GM21825 (cell line): ENCODE measurements around the gene RACK1.
"Not testable (repeated sequence)": the region's sequence is repeated elsewhere in the genome, so short reads cannot be mapped to it uniquely, and the experiment has no call there.

ENCODE experiments used
- ATAC-seq: cut with Tn5 transposase; IDR thresholded peaks from one replicate; pipeline ENCODE4 v1.9.1; 2021; ENCODE audit warnings: mild to moderate bottlenecking, moderate library complexity; ENCODE audit not compliant: unreplicated experiment

Gene RACK1

GRCh38 chr5:181243564-181244343 is at the start of gene RACK1:
RACK1 (minus strand) TSS chr5:181243906; CDS start chr5:181243800, 106 bp downstream.
- peak; percentile 61 for ATAC-seq

GRCh38 chr5:181287331-181287730 is 43.6 kb upstream of the RACK1 start:
- ATAC-seq, result peak; percentile 85

DNA sequence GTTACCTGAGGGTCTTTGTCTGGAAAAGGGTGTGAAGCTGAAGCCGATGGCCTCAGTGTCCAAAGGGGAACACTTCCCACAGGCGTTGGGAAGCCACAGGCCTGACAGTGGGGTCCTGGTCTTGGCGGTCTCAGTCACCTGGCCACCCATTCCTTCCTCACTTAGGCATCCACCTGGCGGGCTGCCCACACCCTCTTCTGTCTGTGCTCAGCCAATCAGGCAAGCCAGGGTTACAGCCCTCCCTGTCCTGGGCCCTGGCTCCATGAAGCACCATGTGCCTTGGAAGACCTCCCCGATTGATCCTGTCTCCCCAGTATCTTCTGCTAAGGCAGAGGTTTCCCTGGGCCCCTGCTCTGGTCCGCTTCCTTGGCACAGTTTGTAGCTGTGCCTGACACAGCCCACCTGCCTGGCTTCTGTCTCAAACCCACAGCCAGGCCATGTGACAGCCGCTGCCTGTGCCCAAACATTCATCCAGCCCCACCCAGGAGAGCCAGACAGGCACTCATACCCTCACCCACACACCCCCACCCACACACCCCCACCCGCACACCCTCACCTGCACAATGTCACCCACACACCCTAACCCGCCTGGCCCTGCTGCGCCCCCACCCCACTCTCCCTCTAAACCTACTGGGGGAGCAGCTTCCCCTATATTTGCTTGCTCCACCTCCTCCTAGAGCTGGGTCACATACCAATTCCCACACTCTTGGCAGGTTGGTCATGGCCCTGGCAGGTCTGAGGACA is 42.4 kb upstream of the RACK1 start:
- ATAC-seq, result not testable (repeated sequence)

DNA sequence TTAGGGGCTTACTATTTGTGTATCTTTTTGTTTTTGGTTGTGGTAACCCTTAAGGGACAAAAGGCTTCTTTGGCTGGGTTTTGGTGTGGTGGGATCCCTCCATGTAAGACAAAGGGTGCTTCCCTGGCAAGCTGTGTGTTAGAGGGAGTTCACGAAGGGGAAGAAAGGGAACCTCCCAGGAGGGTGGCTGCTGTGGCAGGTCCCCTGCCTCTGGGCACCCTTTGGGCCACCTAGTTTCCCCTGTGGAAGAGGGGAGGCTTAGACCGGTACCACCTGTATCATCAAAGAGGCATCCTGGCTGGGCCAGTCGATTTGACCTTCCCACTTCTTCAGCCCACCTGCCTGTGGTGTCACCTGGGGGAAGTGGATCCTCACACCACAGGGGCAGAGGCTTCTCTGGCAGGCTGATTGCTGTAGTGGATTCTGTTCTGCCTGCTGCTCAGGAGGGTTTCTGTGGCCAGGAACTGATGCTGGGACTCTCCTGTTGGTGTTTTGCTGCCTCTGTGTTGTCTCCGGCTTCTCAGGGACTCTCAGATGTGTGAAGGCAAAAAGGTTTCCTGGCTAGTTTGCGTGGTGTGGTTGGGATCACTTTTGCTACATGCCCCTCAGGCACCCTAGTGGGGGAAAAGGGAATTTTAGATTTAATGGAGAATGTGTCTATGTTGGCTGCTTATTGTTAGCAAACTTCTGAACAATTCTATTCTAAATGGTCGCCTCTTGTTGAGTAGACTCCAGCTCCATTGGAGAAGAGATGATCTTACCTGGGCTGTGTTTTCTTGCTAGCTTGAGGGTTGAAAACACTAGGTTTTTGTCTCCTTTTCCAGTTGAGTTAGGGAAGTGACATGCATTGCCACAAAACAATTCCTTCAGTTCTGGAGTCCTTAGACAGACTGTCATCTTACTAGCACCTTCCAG is 40.4 kb upstream of the RACK1 start:
- not testable (repeated sequence) for ATAC-seq

DNA sequence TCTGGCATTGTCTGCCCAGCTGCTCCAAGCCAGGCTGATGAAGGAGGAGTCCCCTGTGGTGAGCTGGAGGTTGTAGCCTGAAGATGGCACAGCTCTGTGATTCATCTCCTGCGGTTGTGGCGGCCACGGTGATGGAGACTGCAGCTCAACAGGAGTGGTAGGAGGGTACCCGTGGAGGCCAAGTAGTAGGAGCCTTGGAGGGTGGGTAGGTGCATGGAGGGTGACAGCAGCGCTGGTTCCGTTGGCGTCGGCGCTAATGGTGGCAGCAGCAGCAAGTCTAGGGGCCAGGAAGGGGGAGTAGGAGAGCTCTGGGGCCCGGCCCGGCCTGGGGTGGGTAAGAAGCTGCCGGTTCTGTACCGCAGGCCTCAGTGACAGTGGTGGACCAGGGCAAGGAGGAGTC is 39.6 kb upstream of the RACK1 start:
- ATAC-seq, result no peak

DNA sequence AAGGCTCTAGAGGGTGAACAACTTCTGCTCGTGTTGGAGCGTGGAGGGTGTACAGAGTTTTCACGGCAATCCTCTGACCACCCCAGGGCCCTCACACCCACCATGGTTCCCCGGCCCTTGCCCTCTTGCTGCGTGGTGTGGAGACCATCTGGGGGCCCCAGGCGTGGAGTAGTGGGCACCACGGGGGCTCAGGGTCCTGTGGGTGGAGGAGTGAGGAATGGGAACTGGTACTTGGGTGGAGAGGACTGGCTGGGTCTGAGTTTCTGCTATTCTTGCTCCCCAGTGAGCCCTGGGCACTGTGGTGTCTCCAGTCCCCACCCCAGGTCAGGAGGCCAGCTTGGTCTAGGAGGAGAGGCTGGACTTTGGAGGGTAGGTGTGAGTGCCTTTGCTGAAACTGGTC is 39.2 kb upstream of the RACK1 start:
- no peak for ATAC-seq

DNA sequence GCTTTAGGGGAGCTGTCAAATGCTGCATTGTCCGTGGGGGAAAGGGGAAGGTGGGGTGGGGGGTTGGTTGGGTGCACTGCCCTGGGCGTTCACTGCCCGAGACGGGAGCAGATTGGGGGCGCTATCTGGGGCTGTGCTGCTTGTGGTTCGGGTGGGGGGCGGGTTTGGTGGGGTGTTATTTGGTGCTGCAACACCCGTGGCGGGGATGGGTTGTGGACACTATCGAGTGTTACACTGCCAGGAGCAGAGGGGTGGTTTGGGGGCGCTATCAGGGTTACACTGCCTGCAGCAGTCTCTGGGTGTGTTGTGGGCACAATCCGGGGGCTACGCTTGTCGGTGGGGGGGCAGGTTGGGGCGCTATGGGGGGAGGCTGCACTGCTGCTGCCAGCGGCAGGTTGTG is 38.7 kb upstream of the RACK1 start:
- not testable (repeated sequence) for ATAC-seq

- no peak for ATAC-seq
These were observed 38.2 kb upstream of the RACK1 start for GRCh38 chr5:181281984-181282316.

DNA sequence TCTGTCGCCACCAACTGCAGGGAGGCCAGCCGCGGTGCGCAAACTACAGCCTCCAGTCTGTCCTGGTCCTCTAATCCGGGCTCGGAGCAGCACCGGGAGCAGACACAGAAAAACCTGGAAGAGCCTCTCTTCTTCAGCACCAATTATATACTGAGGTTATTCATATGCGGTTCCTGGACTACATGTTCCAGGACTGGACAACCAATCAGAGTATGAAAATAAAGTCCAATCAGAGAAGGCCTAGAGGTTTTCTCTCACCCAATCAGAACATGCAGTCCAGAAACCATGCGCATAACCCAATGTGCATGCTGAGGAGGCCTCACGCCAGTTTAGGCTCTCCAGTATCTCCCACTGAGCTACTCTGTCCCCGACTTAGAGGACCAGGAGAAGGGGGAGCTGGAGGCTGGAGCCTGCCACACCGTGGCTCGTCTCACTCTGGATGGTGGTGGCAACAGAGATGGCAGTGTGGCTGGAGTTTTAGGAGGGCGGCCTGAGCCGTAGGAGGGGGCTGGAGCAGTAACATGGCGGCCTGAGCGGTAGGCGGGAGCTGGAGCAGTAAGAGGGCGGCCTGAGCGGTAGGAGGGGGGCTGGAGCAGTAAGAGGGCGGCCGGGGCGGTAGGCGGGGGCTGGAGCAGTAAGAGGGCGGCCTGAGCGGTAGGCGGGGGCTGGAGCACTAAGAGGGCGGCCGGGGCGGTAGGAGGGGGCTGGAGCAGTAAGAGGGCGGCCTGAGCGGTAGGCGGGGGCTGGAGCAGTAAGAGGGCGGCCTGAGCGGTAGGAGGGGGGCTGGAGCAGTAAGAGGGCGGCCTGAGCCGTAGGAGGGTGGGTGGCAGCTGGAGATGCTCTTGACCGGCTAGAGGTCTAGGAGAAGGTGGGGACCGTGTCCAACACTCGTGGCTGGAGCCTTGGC is 37.6 kb upstream of the RACK1 start:
- no peak for ATAC-seq

DNA sequence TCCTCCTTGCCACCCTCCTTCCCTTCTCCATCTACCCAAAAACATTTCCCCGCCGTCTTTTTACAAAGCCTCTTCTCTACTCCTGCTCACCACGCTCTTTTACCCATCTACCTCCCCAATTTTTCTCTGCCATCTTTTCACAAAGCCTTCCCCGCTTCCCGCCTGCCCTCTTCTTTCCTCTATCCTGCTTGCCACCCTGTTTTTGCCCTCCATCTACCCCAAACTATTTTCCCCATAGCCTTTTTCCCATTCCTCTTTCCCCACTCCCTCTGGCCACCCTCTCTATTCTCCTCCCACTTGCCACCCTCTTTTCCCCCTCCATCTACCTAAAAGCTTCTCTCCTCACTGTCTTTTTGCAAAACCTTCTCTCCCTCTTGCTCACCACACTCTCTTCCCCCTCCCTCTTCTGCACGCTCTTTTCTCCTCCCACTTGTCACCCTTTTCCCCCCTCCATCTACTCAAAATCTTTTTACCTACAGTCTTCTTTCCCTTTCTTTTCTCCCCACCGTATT is 36.6 kb upstream of the RACK1 start:
- ATAC-seq, result no peak

GRCh38 chr5:181273433-181273744 is 29.7 kb upstream of the RACK1 start:
- ATAC-seq, result not testable (repeated sequence)

- ATAC-seq, result no peak
These were observed 27.4 kb upstream of the RACK1 start for GRCh38 chr5:181271081-181271480.

- not testable (repeated sequence) for ATAC-seq
These were observed 24.2 kb upstream of the RACK1 start for GRCh38 chr5:181267907-181268306.

GRCh38 chr5:181267291-181267904 is 23.7 kb upstream of the RACK1 start:
- not testable (repeated sequence) for ATAC-seq

DNA sequence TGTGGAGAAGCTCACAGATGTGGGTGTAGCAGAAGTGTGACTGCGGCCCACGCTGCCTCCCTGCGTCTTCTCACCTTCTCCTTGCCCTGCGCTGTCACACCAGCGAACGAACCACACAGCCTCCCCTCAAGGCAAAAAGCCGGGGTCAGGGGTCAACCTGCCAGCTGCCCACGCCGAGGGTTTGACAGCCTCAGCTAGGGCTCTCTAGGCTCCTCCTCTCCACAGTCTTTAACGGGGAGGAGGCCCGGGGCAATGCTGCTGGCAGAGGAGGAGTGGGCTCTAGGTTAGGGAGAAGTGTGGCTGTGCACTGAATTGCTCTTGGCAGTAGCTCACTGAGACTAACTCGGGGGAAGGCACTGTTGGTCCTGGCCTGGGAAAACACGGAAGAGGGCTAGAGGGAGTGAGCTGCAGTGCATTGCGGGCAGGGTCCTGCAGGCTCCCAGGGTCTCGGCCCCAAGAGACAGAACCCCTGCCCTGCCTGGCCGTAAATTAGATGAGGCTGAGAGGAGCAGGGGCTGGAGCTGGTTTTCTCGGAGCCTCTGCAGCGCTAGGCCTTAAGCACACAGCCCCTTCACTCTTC is 21.5 kb upstream of the RACK1 start:
- no peak for ATAC-seq

DNA sequence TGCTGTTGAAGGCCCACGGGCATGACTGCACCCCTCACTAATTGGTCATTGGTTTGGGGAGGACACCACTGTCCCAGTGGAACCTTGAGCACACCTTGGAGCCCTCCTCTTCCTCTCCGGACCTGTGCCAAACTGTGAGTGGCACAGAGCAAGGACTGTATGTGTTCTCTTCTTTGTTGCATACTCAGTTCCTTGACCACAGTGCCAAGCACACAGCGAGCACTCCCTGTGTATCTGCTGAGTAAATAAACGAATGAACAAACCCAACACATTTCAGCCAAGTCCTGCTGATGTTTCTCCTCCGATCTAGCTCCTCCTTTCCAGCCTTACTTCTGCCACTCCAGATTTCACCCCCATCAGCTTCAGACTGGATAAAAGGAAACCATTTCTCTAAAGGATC is 19.9 kb upstream of the RACK1 start:
- ATAC-seq, result no peak

DNA sequence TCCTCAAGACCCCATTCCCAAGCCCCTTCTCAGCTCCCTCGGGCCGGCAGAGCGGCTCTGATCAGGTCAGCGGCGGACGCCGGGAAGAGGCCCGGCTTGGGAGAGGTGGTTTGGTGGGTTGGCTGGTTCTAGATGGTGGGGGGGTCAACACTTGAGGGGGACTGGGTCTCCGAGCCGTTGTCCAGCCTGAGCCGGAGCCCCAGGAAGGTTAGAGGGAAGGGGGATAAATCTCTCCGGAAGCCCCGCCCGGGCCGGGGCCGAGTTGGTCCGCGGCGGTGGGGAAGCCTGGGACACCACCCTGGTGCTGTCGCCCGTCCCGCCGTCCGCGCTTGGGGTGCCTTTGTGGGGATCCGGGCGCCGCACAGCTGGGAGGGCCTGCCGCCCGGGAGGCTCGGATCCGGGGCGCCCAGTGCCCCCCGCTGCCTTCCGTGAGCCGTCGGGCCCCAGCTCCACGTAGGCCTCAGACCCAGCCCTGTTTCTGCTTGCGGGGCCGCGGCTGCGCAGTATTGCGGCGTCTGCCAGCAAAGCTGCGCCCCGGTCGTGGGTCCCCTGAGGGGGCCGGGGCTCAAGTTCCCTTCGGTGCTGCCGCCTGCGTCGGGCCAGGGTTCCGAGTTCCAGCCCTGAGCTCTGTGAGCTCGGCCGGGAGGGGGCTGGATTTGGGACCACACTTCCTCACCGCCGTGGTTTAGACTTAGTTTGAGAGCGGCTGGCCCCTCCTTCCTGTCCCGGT is 17.8 kb upstream of the RACK1 start:
- peak; percentile 47 for ATAC-seq

- peak; percentile 80 for ATAC-seq
These were observed 17.1 kb upstream of the RACK1 start, which contains the start of gene TRIM52 for GRCh38 chr5:181260720-181261319. TRIM52 (minus strand) TSS chr5:181261143; CDS start chr5:181260813, 330 bp downstream.
